ENCODE measurements around the gene TMPRSS4.

Gene TMPRSS4

GRCh38 chr11:118106789-118107335 is 30.0 kb downstream of the TMPRSS4 start:
- no peak for DNase-seq

- no peak for DNase-seq
These were observed 31.6 kb downstream of the TMPRSS4 start for GRCh38 chr11:118108513-118108912.

GRCh38 chr11:118109231-118109630 is 32.4 kb downstream of the TMPRSS4 start:
- no peak for DNase-seq

GRCh38 chr11:118111019-118111743 is 34.3 kb downstream of the TMPRSS4 start:
- no peak for DNase-seq

- no peak for DNase-seq
These were observed 34.8 kb downstream of the TMPRSS4 start for GRCh38 chr11:118111744-118112035.

- DNase-seq, result no peak
These were observed 36.0 kb downstream of the TMPRSS4 start for GRCh38 chr11:118112711-118113430.

GRCh38 chr11:118114266-118114665 is 37.4 kb downstream of the TMPRSS4 start:
- DNase-seq, result no peak

- no peak for DNase-seq
These were observed 38.2 kb downstream of the TMPRSS4 start for GRCh38 chr11:118115048-118115447.

- no peak for DNase-seq
These were observed 41.1 kb downstream of the TMPRSS4 start for GRCh38 chr11:118117790-118118601.

GRCh38 chr11:118120793-118121192 is 43.9 kb downstream of the TMPRSS4 start:
- DNase-seq, result no peak

- DNase-seq, result no peak
These were observed 48.2 kb downstream of the TMPRSS4 start for GRCh38 chr11:118124929-118125535.

GRCh38 chr11:118126082-118126838 is 49.4 kb downstream of the TMPRSS4 start:
- DNase-seq, result no peak

- DNase-seq, result no peak
These were observed 51.4 kb downstream of the TMPRSS4 start for GRCh38 chr11:118128310-118128709.

- no peak for DNase-seq
These were observed 52.0 kb downstream of the TMPRSS4 start for GRCh38 chr11:118128721-118129470.

GRCh38 chr11:118129471-118130172 is 52.7 kb downstream of the TMPRSS4 start:
- no peak for DNase-seq

GRCh38 chr11:118132385-118133151 is 55.7 kb downstream of the TMPRSS4 start:
- DNase-seq, result no peak

GRCh38 chr11:118133816-118134215 is 56.9 kb downstream of the TMPRSS4 start:
- DNase-seq, result no peak

GRCh38 chr11:118135051-118135795 is 58.3 kb downstream of the TMPRSS4 start:
- DNase-seq, result no peak

GRCh38 chr11:118135796-118136165 is 58.9 kb downstream of the TMPRSS4 start:
- DNase-seq, result no peak

Data from central memory CD4-positive, alpha-beta T cell (primary cell).